Kidney (tissue), 14 donors: ENCODE results near the gene ME3. TPM values are rescaled to one million over a fixed set of nuclear protein-coding genes. Genes with fewer than 3 reads are reported as not detected.
A peak's percentile ranks its signal among the peaks of the same experiment; 100 is the strongest.
"Not testable (repeated sequence)": the region's sequence is repeated elsewhere in the genome, so short reads cannot be mapped to it uniquely, and the experiment has no call there.

Source experiments
- DNase-seq, 5 donors: peaks; one replicate each; pipeline ENCODE4 v3.0.0-alpha.2; 2013 to 2020
- FAIRE-seq: peaks from 2 replicates; lab custom pipeline; 2012; peaks lifted over from hg19 to GRCh38; lab: Jason Lieb, UNC
- H3K27ac ChIP-seq, 2 donors: one replicate each; pipeline ENCODE4 v1.7.0; 2013; ENCODE audit warnings: low read depth in 2 of 2, low read length in 2 of 2, inconsistent platforms in 1 of 2
- H3K27me3 ChIP-seq: one replicate; pipeline ENCODE4 v1.7.1; 2013; ENCODE audit warnings: low read length, inconsistent platforms; ENCODE audit not compliant: control insufficient read depth, insufficient read depth
- H3K36me3 ChIP-seq, 3 donors: one replicate each; pipeline versions ENCODE4 v1.7.0 to v1.7.1; 2013; ENCODE audit warnings: low read length in 3 of 3, control low read depth in 1 of 3, inconsistent platforms in 1 of 3; ENCODE audit not compliant: insufficient read depth in 3 of 3, control insufficient read depth in 2 of 3
- H3K4me1 ChIP-seq, 3 donors: one replicate each; pipeline versions ENCODE4 v1.7.0 to v1.7.1; 2013; ENCODE audit warnings: low read length in 3 of 3, inconsistent platforms in 1 of 3, low read depth in 1 of 3; ENCODE audit not compliant: control insufficient read depth in 2 of 3, insufficient read depth in 2 of 3
- H3K4me3 ChIP-seq, 3 donors: one replicate each; pipeline versions ENCODE4 v1.7.0 to v1.8.1; 2013; ENCODE audit warnings: low read length in 3 of 3, control low read depth in 1 of 3, inconsistent platforms in 1 of 3
- H3K9ac ChIP-seq, 3 donors: one replicate each; pipeline versions ENCODE4 v1.7.0 to v1.7.1; 2013; ENCODE audit warnings: low read length in 3 of 3, control low read depth in 1 of 3, inconsistent platforms in 1 of 3
- H3K9me3 ChIP-seq, 3 donors: one replicate each; pipeline versions ENCODE4 v1.7.0 to v1.7.1; 2013; ENCODE audit warnings: low read length in 3 of 3, control low read depth in 1 of 3, inconsistent platforms in 1 of 3; ENCODE audit not compliant: control insufficient read depth in 2 of 3, insufficient read depth in 1 of 3
- CTCF ChIP-seq: IDR thresholded peaks from 3 replicates; pipeline ENCODE4 v1.5.1; 2012; ENCODE audit warnings: mild to moderate bottlenecking, moderate library complexity, borderline replicate concordance; ENCODE audit not compliant: insufficient read depth; ENCODE audit errors: extremely low read depth
- intact Hi-C: fragments of 100-400 bp; cut with DNase I; formaldehyde crosslinking; loops from one replicate; pipeline ENCODE4 v1.11.1; 2022
- polyA plus RNA-seq: library from polyadenylated mRNA; stranded (reverse); fragments of 350-450 nt; fragmentation: Illumina TruSeq; extraction: RNeasy Lipid Tissue Mini Kit (QIAGEN cat#74804); gene quantifications from one replicate; pipeline ENCODE4 v1.2.3, GENCODE V29; 2014; ENCODE audit warnings: low read depth, low replicate concordance; ENCODE audit not compliant: insufficient read depth
- total RNA-seq: library from RNA; stranded (reverse); fragmentation: NEBNext Ultra II Directional; extraction: Animal tissue kit (Norgen Biotek cat#: 25700); gene quantifications from one replicate; pipeline ENCODE4 v1.2.1, GENCODE V29; 2021
- donor health status: control.
- donor health status: control.
- donor health status: control.
- donor health status: control.
- donor health status: control.
- donor health status: DM: yes; HTN: yes; CAD: no.
- donor health status: Normal renal cell carcinoma (clear cell type).

The ME3 gene
- total and polyA plus RNA-seq, 2 donors from 2014 or later = 13.2 to 32.2 TPM

GRCh38 chr11:86547727-86548126, 124.7 kb downstream of the ME3 start:
- Histone ChIP-seq H3K36me3 (no peaks in the 10 kb centered on the region), H3K27ac (peak overlapping the region in 1 of 2 donors; percentile 20), H3K27me3 (no peaks in the 10 kb centered on the region), H3K4me3 (no peak overlapping the region), H3K9ac (no peak overlapping the region), H3K4me1 (peaks cover 0 to 18% (median 4%) of the 10 kb centered on the region in 3 donors), H3K9me3 (no peaks in the 10 kb centered on the region)
- FAIRE-seq (no peak), DNase-seq (no peak)
- no peak for TF ChIP-seq CTCF
- intact Hi-C loops = no loop called here

- H3K9ac ChIP-seq, H3K4me3 ChIP-seq, DNase-seq, H3K36me3 ChIP-seq, H3K9me3 ChIP-seq, H3K4me1 ChIP-seq, H3K27me3 ChIP-seq, H3K27ac ChIP-seq, intact Hi-C loops, FAIRE-seq: not testable (repeated sequence)
Measured at GRCh38 chr11:86541299-86541698, 131.1 kb downstream of the ME3 start.

- Histone ChIP-seq H3K4me3 (no peak overlapping the region), H3K4me1 (no peaks in the 10 kb centered on the region), H3K27me3 (no peaks in the 10 kb centered on the region), H3K27ac (no peak overlapping the region), H3K9ac (no peak overlapping the region), H3K9me3 (no peaks in the 10 kb centered on the region), H3K36me3 (no peaks in the 10 kb centered on the region)
- DNase-seq = no peak
- no peak for FAIRE-seq
- TF ChIP-seq CTCF = no peak
- intact Hi-C loops = no loop called here
Measured at GRCh38 chr11:86538223-86538548, 134.2 kb downstream of the ME3 start.

GRCh38 chr11:86537541-86538222, 134.7 kb downstream of the ME3 start:
- Histone ChIP-seq H3K9me3 (no peaks in the 10 kb centered on the region), H3K4me3 (no peak overlapping the region), H3K27ac (no peak overlapping the region), H3K36me3 (no peaks in the 10 kb centered on the region), H3K4me1 (no peaks in the 10 kb centered on the region), H3K27me3 (no peaks in the 10 kb centered on the region), H3K9ac (no peak overlapping the region)
- DNase-seq (peak in 1 of 5 donors; percentile 47), FAIRE-seq (no peak)
- intact Hi-C loops = no loop called here
- no peak for TF ChIP-seq CTCF
